Ishikawa (cell line): ENCODE data around the gene PLSCR1.

Source experiments
- CEBPB ChIP-seq: IDR thresholded peaks from 2 replicates; pipeline ENCODE4 v1.6.1; 2012
- CREB1 ChIP-seq: IDR thresholded peaks from 2 replicates; pipeline ENCODE4 v1.6.1; 2012; ENCODE audit warnings: low read depth
- EGR1 ChIP-seq: IDR thresholded peaks from 2 replicates; pipeline ENCODE4 v1.6.1; 2012
- EP300 ChIP-seq: IDR thresholded peaks from 2 replicates; pipeline ENCODE4 v1.6.1; 2012; ENCODE audit warnings: borderline replicate concordance
- FOXM1 ChIP-seq: IDR thresholded peaks from 2 replicates; pipeline ENCODE4 v1.6.1; 2012; ENCODE audit warnings: low read depth, borderline replicate concordance
- NFIC ChIP-seq: IDR thresholded peaks from 2 replicates; pipeline ENCODE4 v1.6.1; 2012
- RAD21 ChIP-seq: IDR thresholded peaks from 2 replicates; pipeline ENCODE4 v1.6.1; 2012; ENCODE audit warnings: low read depth
- TAF1 ChIP-seq: IDR thresholded peaks from 2 replicates; pipeline ENCODE4 v1.6.1; 2012; ENCODE audit warnings: low read depth, mild to moderate bottlenecking
- TCF12 ChIP-seq: IDR thresholded peaks from 2 replicates; pipeline ENCODE4 v1.6.1; 2012; ENCODE audit warnings: low read depth
- TEAD4 ChIP-seq: IDR thresholded peaks from 2 replicates; pipeline ENCODE4 v1.6.1; 2012
- YY1 ChIP-seq: IDR thresholded peaks from 2 replicates; pipeline ENCODE4 v1.6.1; 2012; ENCODE audit warnings: low read depth
- ZBTB7A ChIP-seq: IDR thresholded peaks from 2 replicates; pipeline ENCODE4 v1.6.1; 2012; ENCODE audit warnings: low read depth
- TF ChIP-seq, protein P1 (sequence below): IDR thresholded peaks from 2 replicates; pipeline ENCODE4 v1.6.1; 2012; ENCODE audit warnings: low read depth, mild to moderate bottlenecking
- TF ChIP-seq, protein P2 (sequence below): IDR thresholded peaks from 2 replicates; pipeline ENCODE4 v1.6.1; 2012
- TF ChIP-seq, protein P3 (sequence below): IDR thresholded peaks from 2 replicates; pipeline ENCODE4 v1.6.1; 2012

PLSCR1 gene

GRCh38 chr3:146493221-146493620 lies 51.2 kb downstream of the PLSCR1 start:
- no peak for TF ChIP-seq TCF12
- TF ChIP-seq, protein P1, sequence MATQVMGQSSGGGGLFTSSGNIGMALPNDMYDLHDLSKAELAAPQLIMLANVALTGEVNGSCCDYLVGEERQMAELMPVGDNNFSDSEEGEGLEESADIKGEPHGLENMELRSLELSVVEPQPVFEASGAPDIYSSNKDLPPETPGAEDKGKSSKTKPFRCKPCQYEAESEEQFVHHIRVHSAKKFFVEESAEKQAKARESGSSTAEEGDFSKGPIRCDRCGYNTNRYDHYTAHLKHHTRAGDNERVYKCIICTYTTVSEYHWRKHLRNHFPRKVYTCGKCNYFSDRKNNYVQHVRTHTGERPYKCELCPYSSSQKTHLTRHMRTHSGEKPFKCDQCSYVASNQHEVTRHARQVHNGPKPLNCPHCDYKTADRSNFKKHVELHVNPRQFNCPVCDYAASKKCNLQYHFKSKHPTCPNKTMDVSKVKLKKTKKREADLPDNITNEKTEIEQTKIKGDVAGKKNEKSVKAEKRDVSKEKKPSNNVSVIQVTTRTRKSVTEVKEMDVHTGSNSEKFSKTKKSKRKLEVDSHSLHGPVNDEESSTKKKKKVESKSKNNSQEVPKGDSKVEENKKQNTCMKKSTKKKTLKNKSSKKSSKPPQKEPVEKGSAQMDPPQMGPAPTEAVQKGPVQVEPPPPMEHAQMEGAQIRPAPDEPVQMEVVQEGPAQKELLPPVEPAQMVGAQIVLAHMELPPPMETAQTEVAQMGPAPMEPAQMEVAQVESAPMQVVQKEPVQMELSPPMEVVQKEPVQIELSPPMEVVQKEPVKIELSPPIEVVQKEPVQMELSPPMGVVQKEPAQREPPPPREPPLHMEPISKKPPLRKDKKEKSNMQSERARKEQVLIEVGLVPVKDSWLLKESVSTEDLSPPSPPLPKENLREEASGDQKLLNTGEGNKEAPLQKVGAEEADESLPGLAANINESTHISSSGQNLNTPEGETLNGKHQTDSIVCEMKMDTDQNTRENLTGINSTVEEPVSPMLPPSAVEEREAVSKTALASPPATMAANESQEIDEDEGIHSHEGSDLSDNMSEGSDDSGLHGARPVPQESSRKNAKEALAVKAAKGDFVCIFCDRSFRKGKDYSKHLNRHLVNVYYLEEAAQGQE: no peak
- TF ChIP-seq TAF1: no peak
- no peak for TF ChIP-seq RAD21

DNA sequence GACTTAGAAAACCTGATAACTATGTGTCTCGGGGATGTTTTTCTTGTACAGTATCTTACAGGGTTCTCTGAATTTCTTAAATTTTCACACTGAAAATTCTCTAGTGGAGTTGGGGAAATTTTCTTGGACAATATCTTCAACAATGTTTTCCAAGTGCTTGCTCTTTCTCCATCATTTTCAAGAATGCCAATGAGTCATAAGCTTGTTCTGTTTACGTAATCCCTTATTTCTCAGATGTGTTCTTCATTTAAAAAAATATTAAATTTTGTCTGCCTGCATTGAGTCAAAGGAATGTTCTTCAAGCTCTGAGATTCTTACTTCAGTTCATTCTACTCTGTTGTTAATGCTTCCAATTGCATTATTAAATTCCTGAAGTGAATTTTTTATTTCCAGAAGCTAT lies 53.1 kb downstream of the PLSCR1 start:
- TF ChIP-seq EP300: no peak
- no peak for TF ChIP-seq TEAD4
- TF ChIP-seq ZBTB7A: no peak
- TF ChIP-seq YY1: no peak
- TF ChIP-seq RAD21: no peak
- TF ChIP-seq, protein P2, sequence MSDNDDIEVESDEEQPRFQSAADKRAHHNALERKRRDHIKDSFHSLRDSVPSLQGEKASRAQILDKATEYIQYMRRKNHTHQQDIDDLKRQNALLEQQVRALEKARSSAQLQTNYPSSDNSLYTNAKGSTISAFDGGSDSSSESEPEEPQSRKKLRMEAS: no peak
- TF ChIP-seq EGR1: no peak
- no peak for TF ChIP-seq CREB1
- TF ChIP-seq TAF1: no peak
- no peak for TF ChIP-seq FOXM1
- no peak for TF ChIP-seq TCF12
- TF ChIP-seq, protein P1: no peak
- TF ChIP-seq, protein P3, sequence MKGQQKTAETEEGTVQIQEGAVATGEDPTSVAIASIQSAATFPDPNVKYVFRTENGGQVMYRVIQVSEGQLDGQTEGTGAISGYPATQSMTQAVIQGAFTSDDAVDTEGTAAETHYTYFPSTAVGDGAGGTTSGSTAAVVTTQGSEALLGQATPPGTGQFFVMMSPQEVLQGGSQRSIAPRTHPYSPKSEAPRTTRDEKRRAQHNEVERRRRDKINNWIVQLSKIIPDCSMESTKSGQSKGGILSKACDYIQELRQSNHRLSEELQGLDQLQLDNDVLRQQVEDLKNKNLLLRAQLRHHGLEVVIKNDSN: no peak
- no peak for TF ChIP-seq CEBPB
- no peak for TF ChIP-seq NFIC

- TF ChIP-seq, protein P2: no peak
- TF ChIP-seq EP300: no peak
- TF ChIP-seq CEBPB: no peak
- no peak for TF ChIP-seq ZBTB7A
- no peak for TF ChIP-seq TAF1
- TF ChIP-seq, protein P1: no peak
- TF ChIP-seq NFIC: no peak
- TF ChIP-seq, protein P3: no peak
- no peak for TF ChIP-seq EGR1
- TF ChIP-seq FOXM1: no peak
- no peak for TF ChIP-seq RAD21
- no peak for TF ChIP-seq YY1
- TF ChIP-seq TCF12: no peak
- TF ChIP-seq TEAD4: no peak
- no peak for TF ChIP-seq CREB1
Measured at GRCh38 chr3:146485297-146485696, 59.1 kb downstream of the PLSCR1 start.

GRCh38 chr3:146476094-146476740 lies 68.2 kb downstream of the PLSCR1 start:
- no peak for TF ChIP-seq EP300
- no peak for TF ChIP-seq TEAD4
- no peak for TF ChIP-seq NFIC
- TF ChIP-seq, protein P1: no peak
- TF ChIP-seq TCF12: no peak
- no peak for TF ChIP-seq FOXM1
- TF ChIP-seq, protein P2: no peak
- no peak for TF ChIP-seq CREB1
- TF ChIP-seq, protein P3: no peak
- TF ChIP-seq RAD21: no peak
- no peak for TF ChIP-seq YY1
- TF ChIP-seq CEBPB: no peak
- TF ChIP-seq EGR1: no peak
- TF ChIP-seq TAF1: no peak
- no peak for TF ChIP-seq ZBTB7A
